ENCODE data around the gene PDGFRB. TPM values are rescaled to one million over a fixed set of nuclear protein-coding genes. Genes with fewer than 3 reads are reported as not detected.

The PDGFRB gene
- total RNA-seq, 1 donor from 2014 or later, result 341 TPM

- H3K4me1 ChIP-seq, result peaks cover 5 to 22% of the 10 kb centered on the region in 2 donors
- DNase-seq (ENCODE audit: low spot score in 2 of 2), result no peak
- no peaks in the 10 kb centered on the region for H3K27me3 ChIP-seq
- no peak overlapping the region for H3K27ac ChIP-seq
- H3K4me3 ChIP-seq, result no peak overlapping the region
- intact Hi-C loops (cut with DNase I), result no loop called here
- no peaks in the 10 kb centered on the region for H3K36me3 ChIP-seq
- TF ChIP-seq, protein P1, sequence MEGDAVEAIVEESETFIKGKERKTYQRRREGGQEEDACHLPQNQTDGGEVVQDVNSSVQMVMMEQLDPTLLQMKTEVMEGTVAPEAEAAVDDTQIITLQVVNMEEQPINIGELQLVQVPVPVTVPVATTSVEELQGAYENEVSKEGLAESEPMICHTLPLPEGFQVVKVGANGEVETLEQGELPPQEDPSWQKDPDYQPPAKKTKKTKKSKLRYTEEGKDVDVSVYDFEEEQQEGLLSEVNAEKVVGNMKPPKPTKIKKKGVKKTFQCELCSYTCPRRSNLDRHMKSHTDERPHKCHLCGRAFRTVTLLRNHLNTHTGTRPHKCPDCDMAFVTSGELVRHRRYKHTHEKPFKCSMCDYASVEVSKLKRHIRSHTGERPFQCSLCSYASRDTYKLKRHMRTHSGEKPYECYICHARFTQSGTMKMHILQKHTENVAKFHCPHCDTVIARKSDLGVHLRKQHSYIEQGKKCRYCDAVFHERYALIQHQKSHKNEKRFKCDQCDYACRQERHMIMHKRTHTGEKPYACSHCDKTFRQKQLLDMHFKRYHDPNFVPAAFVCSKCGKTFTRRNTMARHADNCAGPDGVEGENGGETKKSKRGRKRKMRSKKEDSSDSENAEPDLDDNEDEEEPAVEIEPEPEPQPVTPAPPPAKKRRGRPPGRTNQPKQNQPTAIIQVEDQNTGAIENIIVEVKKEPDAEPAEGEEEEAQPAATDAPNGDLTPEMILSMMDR (IDR thresholded peaks at IDR 0.05), result no peak
- H3K9me3 ChIP-seq, result no peaks in the 10 kb centered on the region
Measured at GRCh38 chr5:150173161-150173560, 17.5 kb upstream of the PDGFRB start.

GRCh38 chr5:150172556-150172955 is 16.9 kb upstream of the PDGFRB start:
- no peak for DNase-seq (ENCODE audit: low spot score in 2 of 2)
- intact Hi-C loops (cut with DNase I), result no loop called here
- no peak overlapping the region for H3K27ac ChIP-seq
- H3K9me3 ChIP-seq, result no peaks in the 10 kb centered on the region
- H3K4me1 ChIP-seq, result peaks cover 5 to 22% of the 10 kb centered on the region in 2 donors
- H3K36me3 ChIP-seq, result no peaks in the 10 kb centered on the region
- no peak overlapping the region for H3K4me3 ChIP-seq
- no peaks in the 10 kb centered on the region for H3K27me3 ChIP-seq
- TF ChIP-seq, protein P1 (IDR thresholded peaks at IDR 0.05), result no peak

DNA sequence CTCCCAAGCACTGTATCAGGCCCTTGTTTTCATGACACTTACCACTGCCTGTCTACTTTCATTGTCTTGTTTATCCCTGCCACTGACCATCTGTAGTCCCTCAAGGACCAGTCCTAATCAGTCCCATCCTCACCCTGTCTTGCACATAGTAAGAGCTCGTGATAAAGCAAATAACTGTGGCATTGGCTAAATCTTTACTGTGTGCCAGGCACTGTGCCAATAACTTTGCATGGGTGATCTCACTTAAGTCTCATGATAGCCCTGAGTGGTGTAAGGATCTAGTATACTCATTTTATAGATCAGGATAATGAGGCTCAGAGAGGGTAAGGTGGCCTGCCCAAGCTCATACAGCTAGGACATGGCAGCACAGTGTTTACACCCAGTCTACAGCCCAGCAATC is 16.5 kb upstream of the PDGFRB start:
- intact Hi-C loops (cut with DNase I), result no loop called here
- Histone ChIP-seq H3K4me1 (peaks cover 5 to 18% of the 10 kb centered on the region in 2 donors), H3K9me3 (no peaks in the 10 kb centered on the region), H3K27ac (no peak overlapping the region), H3K36me3 (no peaks in the 10 kb centered on the region), H3K4me3 (no peak overlapping the region), H3K27me3 (no peaks in the 10 kb centered on the region)
- DNase-seq (ENCODE audit: low spot score in 2 of 2), result no peak
- TF ChIP-seq, protein P1 (IDR thresholded peaks at IDR 0.05), result no peak

DNA sequence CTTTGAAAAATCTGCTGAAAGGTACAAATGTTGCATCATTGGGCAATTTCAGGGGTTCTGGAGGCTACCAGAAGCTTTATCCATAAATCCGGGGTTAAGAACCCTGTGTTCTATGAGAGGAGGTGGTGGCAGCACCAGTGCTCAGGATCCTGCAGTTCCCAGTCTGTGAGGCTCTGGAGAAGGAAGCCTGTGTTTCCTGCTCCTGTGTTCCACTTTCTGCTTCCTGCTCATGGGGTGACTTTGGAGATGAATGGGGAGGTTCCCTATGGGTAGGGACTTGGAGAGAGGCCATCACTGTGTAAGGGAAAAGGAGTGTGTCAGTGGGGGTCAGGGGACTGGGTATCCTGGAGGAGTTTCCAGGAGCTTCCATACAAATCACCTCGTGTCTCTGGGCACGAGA is 13.2 kb upstream of the PDGFRB start:
- H3K27me3 ChIP-seq, result no peaks in the 10 kb centered on the region
- H3K4me3 ChIP-seq, result no peak overlapping the region
- TF ChIP-seq, protein P1 (IDR thresholded peaks at IDR 0.05), result no peak
- no peaks in the 10 kb centered on the region for H3K9me3 ChIP-seq
- no peaks in the 10 kb centered on the region for H3K36me3 ChIP-seq
- H3K27ac ChIP-seq, result no peak overlapping the region
- H3K4me1 ChIP-seq, result peaks cover under 1 to 5% of the 10 kb centered on the region in 2 donors
- DNase-seq (ENCODE audit: low spot score in 2 of 2), result no peak
- intact Hi-C loops (cut with DNase I), result no loop called here

DNA sequence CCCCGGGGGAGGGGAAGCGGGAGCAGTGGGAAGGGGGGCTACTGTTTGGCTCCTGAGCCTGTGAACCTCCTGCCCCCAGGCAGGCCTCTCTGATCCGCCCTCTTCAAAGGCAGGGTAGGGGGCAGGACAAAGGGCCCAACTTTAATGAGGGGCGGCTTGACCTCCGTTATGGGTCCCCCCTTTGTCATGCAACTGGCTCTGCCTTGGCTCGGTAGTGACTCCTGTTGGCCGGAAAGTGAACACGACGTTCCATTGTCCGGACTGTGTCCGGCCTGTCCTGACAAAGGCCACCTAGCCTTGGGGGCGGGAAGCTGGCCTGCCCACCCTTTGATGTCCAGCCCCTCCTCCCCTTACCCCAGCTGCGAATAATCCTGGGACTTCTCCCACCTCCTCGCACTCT is 12.3 kb upstream of the PDGFRB start:
- Histone ChIP-seq H3K9me3 (no peaks in the 10 kb centered on the region), H3K4me1 (peaks cover 4 to 10% of the 10 kb centered on the region in 2 donors), H3K36me3 (no peaks in the 10 kb centered on the region), H3K27me3 (no peaks in the 10 kb centered on the region), H3K4me3 (no peak overlapping the region), H3K27ac (no peak overlapping the region)
- no peak for DNase-seq (ENCODE audit: low spot score in 2 of 2)
- intact Hi-C loops (cut with DNase I), result no loop called here
- TF ChIP-seq, protein P1 (IDR thresholded peaks at IDR 0.05), result no peak

- Histone ChIP-seq H3K27ac (no peak overlapping the region), H3K4me3 (no peak overlapping the region), H3K9me3 (no peaks in the 10 kb centered on the region), H3K4me1 (peaks cover 4 to 11% of the 10 kb centered on the region in 2 donors), H3K36me3 (no peaks in the 10 kb centered on the region), H3K27me3 (no peaks in the 10 kb centered on the region)
- no peak for DNase-seq (ENCODE audit: low spot score in 2 of 2)
- TF ChIP-seq, protein P1 (IDR thresholded peaks at IDR 0.05), result no peak
- intact Hi-C loops (cut with DNase I), result no loop called here
Measured at GRCh38 chr5:150167512-150167850, 11.8 kb upstream of the PDGFRB start.

All from ascending aorta (tissue), 2 donors.